H9 (cell line): ENCODE measurements around the gene LRR1. TPM values are rescaled to one million over a fixed set of nuclear protein-coding genes. Genes with fewer than 3 reads are reported as not detected.

Experiments used
- DNase-seq: peaks from one replicate; pipeline ENCODE4 v3.0.0-alpha.2; 2017
- H2AFZ ChIP-seq: one replicate; pipeline ENCODE4 v1.6.1; 2013; ENCODE audit warnings: mild to moderate bottlenecking, low read length, control low read depth, moderate library complexity
- H2AK5ac ChIP-seq: 2 replicates; pipeline ENCODE4 v1.6.1; 2013; ENCODE audit warnings: low read length, control low read depth, mixed read lengths; ENCODE audit not compliant: insufficient read length
- H2BK120ac ChIP-seq: one replicate; pipeline ENCODE4 v1.6.1; 2013; ENCODE audit warnings: low read depth, mild to moderate bottlenecking, low read length, control low read depth, inconsistent platforms; ENCODE audit not compliant: poor library complexity, severe bottlenecking
- H2BK12ac ChIP-seq: 2 replicates; pipeline ENCODE4 v1.6.1; 2013; ENCODE audit warnings: low read length, control low read depth, mixed read lengths, low read depth; ENCODE audit not compliant: insufficient read length
- H2BK15ac ChIP-seq: 2 replicates; pipeline ENCODE4 v1.6.1; 2013; ENCODE audit warnings: low read depth, low read length, control low read depth
- H2BK20ac ChIP-seq: one replicate; pipeline ENCODE4 v1.6.1; 2013; ENCODE audit warnings: low read depth, mild to moderate bottlenecking, low read length, control low read depth, inconsistent platforms; ENCODE audit not compliant: poor library complexity, severe bottlenecking
- H2BK5ac ChIP-seq: 2 replicates; pipeline ENCODE4 v1.6.1; 2013; ENCODE audit warnings: low read length, control low read depth, mixed read lengths; ENCODE audit not compliant: insufficient read length
- H3K14ac ChIP-seq: 2 replicates; pipeline ENCODE4 v1.6.1; 2013; ENCODE audit warnings: low read length, control low read depth; ENCODE audit not compliant: insufficient read depth
- H3K18ac ChIP-seq: 2 replicates; pipeline ENCODE4 v1.6.1; 2013; ENCODE audit warnings: low read depth, mild to moderate bottlenecking, mixed read lengths, low read length, control low read depth; ENCODE audit not compliant: insufficient read length
- H3K23ac ChIP-seq: 2 replicates; pipeline ENCODE4 v1.6.1; 2013; ENCODE audit warnings: low read length, control low read depth, mixed read lengths, low read depth; ENCODE audit not compliant: insufficient read length
- H3K23me2 ChIP-seq: 2 replicates; pipeline ENCODE4 v1.6.1; 2013; ENCODE audit warnings: low read depth, mild to moderate bottlenecking, mixed read lengths, low read length, control low read depth; ENCODE audit not compliant: insufficient read length, poor library complexity, severe bottlenecking
- H3K27ac ChIP-seq: 2 replicates; pipeline ENCODE4 v1.5.1; 2013; ENCODE audit warnings: low read length, control low read depth, mixed read lengths, low read depth; ENCODE audit not compliant: insufficient read length
- H3K27me3 ChIP-seq: 2 replicates; pipeline ENCODE4 v1.6.1; 2013; ENCODE audit warnings: low read length, control low read depth, inconsistent platforms; ENCODE audit not compliant: insufficient read depth
- H3K4ac ChIP-seq: 2 replicates; pipeline ENCODE4 v1.6.1; 2013; ENCODE audit warnings: low read depth, mild to moderate bottlenecking, control low read depth, inconsistent platforms, low read length, moderate library complexity
- H3K4me1 ChIP-seq: 2 replicates; pipeline ENCODE4 v1.6.1; 2013; ENCODE audit warnings: low read length, control low read depth, inconsistent platforms; ENCODE audit not compliant: insufficient read depth
- H3K4me2 ChIP-seq: 2 replicates; pipeline ENCODE4 v1.6.1; 2013; ENCODE audit warnings: low read length, control low read depth, mixed read lengths; ENCODE audit not compliant: insufficient read length, insufficient read depth
- H3K56ac ChIP-seq: 2 replicates; pipeline ENCODE4 v1.6.1; 2013; ENCODE audit warnings: low read depth, mild to moderate bottlenecking, mixed read lengths, low read length, control low read depth; ENCODE audit not compliant: insufficient read length
- H3K79me1 ChIP-seq: 2 replicates; pipeline ENCODE4 v1.6.1; 2013; ENCODE audit warnings: low read depth, mild to moderate bottlenecking, moderate library complexity, low read length, control low read depth, inconsistent platforms; ENCODE audit not compliant: insufficient read depth, poor library complexity, severe bottlenecking
- H3K79me2 ChIP-seq: 2 replicates; pipeline ENCODE4 v1.6.1; 2013; ENCODE audit warnings: low read length, control low read depth, inconsistent platforms; ENCODE audit not compliant: insufficient read depth
- H3K9ac ChIP-seq: 2 replicates; pipeline ENCODE4 v1.6.1; 2013; ENCODE audit warnings: low read length, control low read depth, mixed read lengths; ENCODE audit not compliant: insufficient read length; ENCODE audit errors: extremely low read depth
- H3K9me3 ChIP-seq: one replicate; pipeline ENCODE4 v1.6.1; 2013; ENCODE audit warnings: low read depth, low read length, inconsistent platforms; ENCODE audit not compliant: control insufficient read depth
- H3T11ph ChIP-seq: one replicate; pipeline ENCODE4 v1.6.1; 2013; ENCODE audit warnings: mild to moderate bottlenecking, low read length, control low read depth, inconsistent platforms
- H4K20me1 ChIP-seq: one replicate; pipeline ENCODE4 v1.6.1; 2013; ENCODE audit not compliant: control insufficient read depth, insufficient read length, insufficient read depth
- H4K5ac ChIP-seq: 2 replicates; pipeline ENCODE4 v1.6.1; 2013; ENCODE audit warnings: low read depth, mild to moderate bottlenecking, mixed read lengths, low read length, control low read depth; ENCODE audit not compliant: insufficient read length
- H4K8ac ChIP-seq: replicated peaks from 2 replicates; pipeline ENCODE4 v1.6.1; 2013; ENCODE audit warnings: low read length, control low read depth, mixed read lengths, low read depth; ENCODE audit not compliant: insufficient read length
- H4K91ac ChIP-seq: 2 replicates; pipeline ENCODE4 v1.6.1; 2013; ENCODE audit warnings: low read depth, mild to moderate bottlenecking, moderate library complexity, mixed read lengths, low read length, control low read depth; ENCODE audit not compliant: insufficient read length
- H3K27ac Mint-ChIP-seq, 3 experiments: 2 replicates in 2 of 3; 3 replicates in 1 of 3; pipeline ENCODE4 v1.8.0; 2020 to 2021; ENCODE audit warnings: mixed read lengths in 3 of 3, mild to moderate bottlenecking in 1 of 3, moderate library complexity in 1 of 3
- H3K27me3 Mint-ChIP-seq: 2 replicates; pipeline ENCODE4 v1.8.0; 2021; ENCODE audit warnings: low read depth, mild to moderate bottlenecking, moderate library complexity, mixed read lengths
- H3K36me3 Mint-ChIP-seq, 3 experiments: 2 replicates in 2 of 3; 3 replicates in 1 of 3; pipeline ENCODE4 v1.8.0; 2020 to 2021; ENCODE audit warnings: low read depth in 3 of 3, mixed read lengths in 3 of 3; ENCODE audit not compliant: insufficient read depth in 1 of 3
- H3K4me1 Mint-ChIP-seq, 2 experiments: 2 replicates each; pipeline ENCODE4 v1.8.0; 2020; ENCODE audit warnings: mixed read lengths in 2 of 2
- H3K4me3 Mint-ChIP-seq, 2 experiments: 2 replicates in 1 of 2; 3 replicates in 1 of 2; pipeline ENCODE4 v1.8.0; 2020 to 2021; ENCODE audit warnings: mild to moderate bottlenecking in 2 of 2, mixed read lengths in 2 of 2, moderate library complexity in 1 of 2
- H3K9me3 Mint-ChIP-seq, 2 experiments: 2 replicates in 1 of 2; 3 replicates in 1 of 2; pipeline ENCODE4 v1.8.0; 2020; ENCODE audit warnings: mild to moderate bottlenecking in 2 of 2, mixed read lengths in 2 of 2, moderate library complexity in 1 of 2
- CTCF ChIP-seq: fragments of 200-600 bp; sonication (generic); conservative IDR thresholded peaks from 3 replicates; pipeline ENCODE4 v1.8.0; 2021; ENCODE audit warnings: antibody characterized with exemption, mild to moderate bottlenecking
- WGBS: extraction: QIAGEN DNeasy Blood & Tissue Kit; methylation state at CpG from one replicate; pipeline ENCODE4 v1.1.7; 2013; ENCODE audit warnings: missing lambda C conversion rate, low lambda C conversion rate, mixed read lengths; ENCODE audit not compliant: insufficient read length; ENCODE audit errors: extremely low coverage; 5-methylcytosine and 5-hydroxymethylcytosine counted together
- total RNA-seq: library from RNA; stranded (reverse); gene quantifications from 2 replicates; pipeline ENCODE4 v1.2.1, GENCODE V29; 2021

LRR1 gene
- total RNA-seq, 1 experiment from 2014 or later = 38.6 TPM

- peaks cover 24% of the 10 kb centered on the region for H3K79me2 ChIP-seq
- peaks cover 5% of the 10 kb centered on the region; the same call in 1 of the 2 replicates for H3K4me1 ChIP-seq
- no peak overlapping the region for H2AFZ ChIP-seq
- H3K23ac ChIP-seq = no peak overlapping the region
- no peak overlapping the region for H3T11ph ChIP-seq
- peaks cover 11% of the 10 kb centered on the region for H3K23me2 ChIP-seq
- no peak overlapping the region for H3K18ac ChIP-seq
- H2BK20ac ChIP-seq = no peak overlapping the region
- no peak overlapping the region for H3K14ac ChIP-seq
- H2BK5ac ChIP-seq = no peak overlapping the region
- H4K8ac ChIP-seq = no peak overlapping the region
- no peak overlapping the region for H3K56ac ChIP-seq
- H2BK12ac ChIP-seq = no peak overlapping the region
- H4K5ac ChIP-seq = no peak overlapping the region
- no peak overlapping the region for H2AK5ac ChIP-seq
- H4K91ac ChIP-seq = no peak overlapping the region
- H3K4me3 Mint-ChIP-seq = peak overlapping the region; percentile 89 to 95
- WGBS = no CpG with 5 or more reads among the region's 6 CpGs
- no peaks in the 10 kb centered on the region for H3K9me3 ChIP-seq
- peaks cover 3% of the 10 kb centered on the region; the same call in 1 of the 2 replicates for H3K27me3 Mint-ChIP-seq
- TF ChIP-seq CTCF = no peak
- H3K27ac Mint-ChIP-seq = peak overlapping the region; percentile 73 to 96 (median 91); a peak in 4 of 7 replicates
- H3K4me1 Mint-ChIP-seq = peaks cover 29 to 35% of the 10 kb centered on the region in 2 experiments
- peak overlapping the region; percentile 80 for H3K9ac ChIP-seq
- H3K4ac ChIP-seq = no peak overlapping the region
- no peak overlapping the region for H3K27ac ChIP-seq
- H2BK15ac ChIP-seq = no peak overlapping the region
- no peak overlapping the region for H2BK120ac ChIP-seq
- H3K36me3 Mint-ChIP-seq = peaks cover 44 to 48% (median 44%) of the 10 kb centered on the region in 3 experiments
- peak overlapping the region; percentile 61 for H3K4me2 ChIP-seq
- no peaks in the 10 kb centered on the region for H3K27me3 ChIP-seq
- no peaks in the 10 kb centered on the region for H3K9me3 Mint-ChIP-seq
- H4K20me1 ChIP-seq = no peaks in the 10 kb centered on the region
- peaks cover 9% of the 10 kb centered on the region for H3K79me1 ChIP-seq
- no peak for DNase-seq
These were observed 15.1 kb upstream of the LRR1 start for GRCh38 chr14:49583629-49584028.
